Gastroesophageal sphincter (tissue), 4 donors: ENCODE results near the gene LPIN1. TPM values are rescaled to one million over a fixed set of nuclear protein-coding genes. Genes with fewer than 3 reads are reported as not detected.

Source experiments
- ATAC-seq: fragments of 150-250 bp; one replicate; pipeline ENCODE4 v1.9.1; 2016; ENCODE audit warnings: mild to moderate bottlenecking, moderate library complexity
- H3K27ac ChIP-seq, 4 donors: fragments of 200-600 bp; sonication (generic) in 3 of 4; 1 replicate in 3 of 4; 2 replicates in 1 of 4; pipeline ENCODE4 v1.5.1; 2016 to 2019
- H3K27me3 ChIP-seq: fragments of 200-600 bp; sonication (generic); one replicate; pipeline ENCODE4 v1.5.1; 2019
- H3K36me3 ChIP-seq, 2 donors: fragments of 200-600 bp; sonication (generic); one replicate each; pipeline ENCODE4 v1.5.1; 2019; ENCODE audit warnings: control low read depth in 1 of 2
- H3K4me1 ChIP-seq, 3 donors: fragments of 200-600 bp; sonication (generic); 1 replicate in 2 of 3; 2 replicates in 1 of 3; pipeline ENCODE4 v1.5.1; 2016 to 2019; ENCODE audit warnings: control low read depth in 2 of 3
- H3K4me3 ChIP-seq, 2 donors: fragments of 200-600 bp; sonication (generic); one replicate each; pipeline ENCODE4 v1.5.1; 2019; ENCODE audit warnings: mild to moderate bottlenecking in 1 of 2, moderate library complexity in 1 of 2
- H3K9me3 ChIP-seq, 3 donors: fragments of 200-600 bp; sonication (generic); one replicate each; pipeline ENCODE4 v1.5.1; 2017 to 2019; ENCODE audit warnings: control low read depth in 2 of 3
- CTCF ChIP-seq, 4 experiments: fragments of 200-600 bp in 2 of 4; fragments of 450-650 bp in 2 of 4; sonication (generic) in 1 of 4; IDR thresholded peaks; one replicate each; pipeline ENCODE4 v1.5.1; 2017 to 2019; ENCODE audit warnings: antibody characterized with exemption in 4 of 4, mild to moderate bottlenecking in 2 of 4, moderate library complexity in 2 of 4
- EP300 ChIP-seq: sonication (generic); formaldehyde crosslinking; IDR thresholded peaks from one replicate; pipeline ENCODE4 v1.6.1; 2017; ENCODE audit warnings: antibody characterized with exemption, mild to moderate bottlenecking
- POLR2A ChIP-seq, 2 donors: fragments of 450-650 bp; IDR thresholded peaks; one replicate each; pipeline ENCODE4 v1.6.1; 2017; ENCODE audit warnings: antibody characterized with exemption in 2 of 2, mild to moderate bottlenecking in 2 of 2, moderate library complexity in 1 of 2
- POLR2AphosphoS5 ChIP-seq: sonication (generic); formaldehyde crosslinking; IDR thresholded peaks from one replicate; pipeline ENCODE4 v1.6.1; 2017; ENCODE audit warnings: antibody characterized with exemption
- WGBS, 2 donors: methylation state at CpG; one replicate each; pipeline ENCODE4 v1.1.5; 2018; ENCODE audit warnings: low coverage in 1 of 2; 5-methylcytosine and 5-hydroxymethylcytosine counted together
- total RNA-seq, 4 donors: library from RNA; depleted of rRNA; stranded (reverse); fragments of >200 nt; gene quantifications; one replicate each; pipeline ENCODE4 v1.1.0, GENCODE V29; 2016

LPIN1 gene
- total RNA-seq, 4 donors from 2014 or later = 47.3 to 70.1 (median 50.0) TPM

- H3K27ac ChIP-seq = no peak overlapping the region
- H3K36me3 ChIP-seq = no peaks in the 10 kb centered on the region
- WGBS, 2 donors = 84 to 97% methylated on average over 5 to 10 of the region's 12 CpGs
- H3K4me1 ChIP-seq = peaks cover 0 to 10% (median 5%) of the 10 kb centered on the region in 3 donors
- TF ChIP-seq POLR2AphosphoS5 (no peak), EP300 (no peak), POLR2A (IDR thresholded peaks at IDR 0.05) (no peak), CTCF (IDR thresholded peaks at IDR 0.05) (no peak)
- H3K9me3 ChIP-seq = no peaks in the 10 kb centered on the region
- no peaks in the 10 kb centered on the region for H3K27me3 ChIP-seq
- H3K4me3 ChIP-seq = no peak overlapping the region
- ATAC-seq = no peak
Measured at GRCh38 chr2:11715987-11716652, 30.3 kb upstream of the LPIN1 start.

- peak overlapping the region in 1 of 4 donors; percentile 17 for H3K27ac ChIP-seq
- no peaks in the 10 kb centered on the region for H3K36me3 ChIP-seq
- no peaks in the 10 kb centered on the region for H3K27me3 ChIP-seq
- no peaks in the 10 kb centered on the region for H3K9me3 ChIP-seq
- H3K4me3 ChIP-seq = no peak overlapping the region
- WGBS, 2 donors = 74 to 88% methylated on average over 5 to 7 of the region's 8 CpGs
- TF ChIP-seq POLR2AphosphoS5 = peak; percentile 82
- no peak for TF ChIP-seq POLR2A (IDR thresholded peaks at IDR 0.05)
- peak; percentile 87 for ATAC-seq
- H3K4me1 ChIP-seq = peaks cover 0 to 4% (median 4%) of the 10 kb centered on the region in 3 donors
Measured at GRCh38 chr2:11716689-11717321, 29.6 kb upstream of the LPIN1 start.

GRCh38 chr2:11717623-11718022 lies 28.8 kb upstream of the LPIN1 start:
- Histone ChIP-seq H3K4me1 (peaks cover 0 to 4% (median 0%) of the 10 kb centered on the region in 3 donors), H3K4me3 (no peak overlapping the region), H3K9me3 (no peaks in the 10 kb centered on the region), H3K27ac (no peak overlapping the region), H3K27me3 (no peaks in the 10 kb centered on the region), H3K36me3 (no peaks in the 10 kb centered on the region)
- no peak for ATAC-seq
- no peak for TF ChIP-seq POLR2AphosphoS5
- no peak for TF ChIP-seq EP300
- TF ChIP-seq POLR2A (IDR thresholded peaks at IDR 0.05) = no peak
- no peak for TF ChIP-seq CTCF (IDR thresholded peaks at IDR 0.05)
- WGBS, 2 donors = 71 to 100% methylated on average over 1 of the region's 1 CpG

- Histone ChIP-seq H3K36me3 (no peaks in the 10 kb centered on the region), H3K4me3 (no peak overlapping the region), H3K27ac (no peak overlapping the region), H3K27me3 (no peaks in the 10 kb centered on the region), H3K4me1 (peaks cover 0 to 4% (median 0%) of the 10 kb centered on the region in 3 donors), H3K9me3 (no peaks in the 10 kb centered on the region)
- WGBS, 2 donors = 73 to 80% methylated on average over 3 to 5 of the region's 5 CpGs
- no peak for ATAC-seq
- TF ChIP-seq EP300 (no peak), POLR2AphosphoS5 (no peak), CTCF (IDR thresholded peaks at IDR 0.05) (no peak), POLR2A (IDR thresholded peaks at IDR 0.05) (no peak)
Measured at GRCh38 chr2:11718606-11719005, 27.8 kb upstream of the LPIN1 start.

- Histone ChIP-seq H3K4me1 (peaks cover 0 to 4% (median 0%) of the 10 kb centered on the region in 3 donors), H3K27me3 (no peaks in the 10 kb centered on the region), H3K27ac (no peak overlapping the region), H3K36me3 (no peaks in the 10 kb centered on the region), H3K4me3 (no peak overlapping the region), H3K9me3 (no peaks in the 10 kb centered on the region)
- WGBS, 2 donors = 47 to 69% methylated on average over 6 of the region's 6 CpGs
- TF ChIP-seq POLR2AphosphoS5 = no peak
- no peak for ATAC-seq
Measured at GRCh38 chr2:11719230-11719977, 27.0 kb upstream of the LPIN1 start.
